ENCODE measurements around the gene CFAP65. TPM values are rescaled to one million over a fixed set of nuclear protein-coding genes. Genes with fewer than 3 reads are reported as not detected.

CFAP65 gene
- total and polyA plus RNA-seq, 9 of the 15 experiments (the other 6 are each of a cell fraction or from before 2014, with no cell fraction given), result not detected

DNA sequence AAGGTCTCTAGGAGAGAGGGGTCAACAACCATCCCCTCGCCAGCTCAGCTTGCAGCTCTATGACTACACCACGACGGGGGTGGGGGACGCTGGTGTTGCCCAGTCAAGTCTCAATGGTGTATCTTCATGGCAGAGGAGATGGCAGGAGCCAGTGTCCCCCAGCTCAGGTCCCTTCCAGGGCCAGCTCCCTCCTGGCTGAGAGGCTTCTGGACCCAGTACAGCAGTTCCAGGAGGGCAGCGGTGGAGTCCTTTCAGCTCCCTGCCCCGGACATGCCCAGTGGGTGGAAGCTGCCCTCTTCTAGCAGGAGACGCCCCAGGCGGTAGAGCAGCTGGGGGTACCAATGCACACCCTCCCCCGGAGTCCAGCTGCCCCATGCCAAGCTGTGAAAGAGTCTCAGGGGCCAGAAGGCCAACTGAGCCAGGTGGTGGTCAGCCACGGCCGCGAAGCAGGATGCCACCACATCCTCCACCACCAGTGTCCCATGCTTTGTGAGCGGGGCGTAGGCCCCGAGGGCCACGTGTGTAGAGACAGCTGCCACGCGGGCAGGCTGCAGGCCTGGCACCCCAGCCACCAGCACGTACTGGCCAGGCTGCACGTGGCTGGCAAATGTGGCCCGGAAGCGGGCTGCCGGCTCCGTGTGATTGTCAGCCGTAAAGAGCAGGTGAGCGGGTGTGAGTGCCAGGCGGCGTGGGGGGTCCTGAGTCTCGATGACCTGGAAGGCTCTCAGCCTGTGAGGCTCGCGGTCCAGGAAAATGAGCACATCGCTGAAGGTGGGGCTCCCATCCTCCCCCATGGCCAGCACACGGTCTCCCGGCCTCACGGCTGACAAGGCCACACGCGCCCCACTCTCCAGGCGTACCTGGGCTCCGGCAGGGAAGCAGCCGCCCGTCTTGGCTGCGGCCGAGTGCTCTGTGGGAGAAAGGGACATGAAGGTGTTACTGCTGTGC lies 13.9 kb upstream of the CFAP65 start (continued):
- TF ChIP-seq CHAMP1 (IDR thresholded peaks at IDR 0.05) (no peak), TOE1 (IDR thresholded peaks at IDR 0.05; ENCODE audit: borderline replicate concordance) (no peak), TOE1 (CRISPR knock-in tag; IDR thresholded peaks at IDR 0.05; ENCODE audit: borderline replicate concordance, low read depth) (no peak), ZNF780A (CRISPR knock-in tag; IDR thresholded peaks at IDR 0.05) (no peak), ZNF274 (IDR thresholded peaks at IDR 0.05; ENCODE audit: borderline replicate concordance, low read depth, low read length) (no peak), XRCC4 (IDR thresholded peaks at IDR 0.05; ENCODE audit: extremely low read depth, insufficient read depth, insufficient read length) (no peak), ETV1 (tag; conservative IDR thresholded peaks at IDR 0.05; ENCODE audit: low read depth) (no peak), NFE2L1 (tag; IDR thresholded peaks at IDR 0.05; ENCODE audit: borderline replicate concordance, low read depth) (no peak), ZBED1 (IDR thresholded peaks at IDR 0.05) (no peak), ETS2 (tag; IDR thresholded peaks at IDR 0.05; ENCODE audit: borderline replicate concordance, poor library complexity, severe bottlenecking) (no peak)
- TF ChIP-seq, protein P1, sequence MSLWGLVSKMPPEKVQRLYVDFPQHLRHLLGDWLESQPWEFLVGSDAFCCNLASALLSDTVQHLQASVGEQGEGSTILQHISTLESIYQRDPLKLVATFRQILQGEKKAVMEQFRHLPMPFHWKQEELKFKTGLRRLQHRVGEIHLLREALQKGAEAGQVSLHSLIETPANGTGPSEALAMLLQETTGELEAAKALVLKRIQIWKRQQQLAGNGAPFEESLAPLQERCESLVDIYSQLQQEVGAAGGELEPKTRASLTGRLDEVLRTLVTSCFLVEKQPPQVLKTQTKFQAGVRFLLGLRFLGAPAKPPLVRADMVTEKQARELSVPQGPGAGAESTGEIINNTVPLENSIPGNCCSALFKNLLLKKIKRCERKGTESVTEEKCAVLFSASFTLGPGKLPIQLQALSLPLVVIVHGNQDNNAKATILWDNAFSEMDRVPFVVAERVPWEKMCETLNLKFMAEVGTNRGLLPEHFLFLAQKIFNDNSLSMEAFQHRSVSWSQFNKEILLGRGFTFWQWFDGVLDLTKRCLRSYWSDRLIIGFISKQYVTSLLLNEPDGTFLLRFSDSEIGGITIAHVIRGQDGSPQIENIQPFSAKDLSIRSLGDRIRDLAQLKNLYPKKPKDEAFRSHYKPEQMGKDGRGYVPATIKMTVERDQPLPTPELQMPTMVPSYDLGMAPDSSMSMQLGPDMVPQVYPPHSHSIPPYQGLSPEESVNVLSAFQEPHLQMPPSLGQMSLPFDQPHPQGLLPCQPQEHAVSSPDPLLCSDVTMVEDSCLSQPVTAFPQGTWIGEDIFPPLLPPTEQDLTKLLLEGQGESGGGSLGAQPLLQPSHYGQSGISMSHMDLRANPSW (CRISPR knock-in tag; IDR thresholded peaks at IDR 0.05), result no peak

Data from K562 (cell line).